ENCODE results near the gene ZMIZ1. TPM values are rescaled to one million over a fixed set of nuclear protein-coding genes. Genes with fewer than 3 reads are reported as not detected.

Gene ZMIZ1
- total RNA-seq, 1 donor from 2014 or later = 6.3 TPM

DNA sequence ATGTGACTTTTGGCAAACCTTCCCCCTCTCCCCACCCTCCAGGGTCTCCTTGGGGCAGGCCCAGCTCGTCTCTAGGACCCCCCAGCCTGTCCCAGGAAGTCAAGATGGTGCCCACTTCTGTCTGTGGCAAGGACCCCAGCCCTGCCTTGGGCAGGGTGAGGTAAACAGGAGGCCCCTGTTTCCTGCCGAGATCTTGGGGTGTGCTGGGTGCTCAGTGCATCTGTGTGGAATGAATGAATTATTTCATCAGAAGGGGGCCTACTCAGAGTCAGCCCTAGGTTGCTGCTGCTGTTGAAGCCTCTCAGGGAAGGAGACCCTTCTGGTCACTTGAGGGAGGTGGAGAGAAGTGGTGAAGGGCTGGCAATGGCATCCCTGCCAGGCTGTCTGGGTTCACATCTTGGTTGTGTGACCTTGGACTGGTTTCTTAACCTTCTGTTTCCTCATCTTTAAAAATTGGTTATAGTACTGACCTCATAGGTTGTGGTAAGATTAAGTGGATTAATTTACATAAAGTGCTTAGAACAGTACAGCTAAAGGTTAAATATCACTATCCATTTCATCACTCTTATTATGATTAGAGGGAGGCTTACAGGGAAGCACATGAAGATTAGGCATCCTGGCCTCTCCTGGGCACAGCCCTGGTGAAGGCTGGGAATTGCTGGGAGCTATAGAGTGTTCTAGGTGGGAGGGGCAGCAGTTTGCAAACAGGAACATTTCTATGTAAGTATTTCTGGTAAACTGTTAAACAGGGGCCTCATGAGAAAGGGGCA lies 67.7 kb downstream of the ZMIZ1 start:
- H3K27me3 ChIP-seq (ENCODE audit: control insufficient read depth, insufficient read depth, low read length) = no peaks in the 10 kb centered on the region
- H3K4me3 ChIP-seq (ENCODE audit: low read depth, low read length) = no peak overlapping the region
- FAIRE-seq (no peak), DNase-seq (ENCODE audit: low read depth) (no peak)
- H3K36me3 ChIP-seq (ENCODE audit: control insufficient read depth, insufficient read depth, low read length) = peaks cover 12% of the 10 kb centered on the region
- TF ChIP-seq, protein P1, sequence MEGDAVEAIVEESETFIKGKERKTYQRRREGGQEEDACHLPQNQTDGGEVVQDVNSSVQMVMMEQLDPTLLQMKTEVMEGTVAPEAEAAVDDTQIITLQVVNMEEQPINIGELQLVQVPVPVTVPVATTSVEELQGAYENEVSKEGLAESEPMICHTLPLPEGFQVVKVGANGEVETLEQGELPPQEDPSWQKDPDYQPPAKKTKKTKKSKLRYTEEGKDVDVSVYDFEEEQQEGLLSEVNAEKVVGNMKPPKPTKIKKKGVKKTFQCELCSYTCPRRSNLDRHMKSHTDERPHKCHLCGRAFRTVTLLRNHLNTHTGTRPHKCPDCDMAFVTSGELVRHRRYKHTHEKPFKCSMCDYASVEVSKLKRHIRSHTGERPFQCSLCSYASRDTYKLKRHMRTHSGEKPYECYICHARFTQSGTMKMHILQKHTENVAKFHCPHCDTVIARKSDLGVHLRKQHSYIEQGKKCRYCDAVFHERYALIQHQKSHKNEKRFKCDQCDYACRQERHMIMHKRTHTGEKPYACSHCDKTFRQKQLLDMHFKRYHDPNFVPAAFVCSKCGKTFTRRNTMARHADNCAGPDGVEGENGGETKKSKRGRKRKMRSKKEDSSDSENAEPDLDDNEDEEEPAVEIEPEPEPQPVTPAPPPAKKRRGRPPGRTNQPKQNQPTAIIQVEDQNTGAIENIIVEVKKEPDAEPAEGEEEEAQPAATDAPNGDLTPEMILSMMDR (IDR thresholded peaks at IDR 0.05; ENCODE audit: insufficient read depth, low read length, severe bottlenecking) = no peak

DNA sequence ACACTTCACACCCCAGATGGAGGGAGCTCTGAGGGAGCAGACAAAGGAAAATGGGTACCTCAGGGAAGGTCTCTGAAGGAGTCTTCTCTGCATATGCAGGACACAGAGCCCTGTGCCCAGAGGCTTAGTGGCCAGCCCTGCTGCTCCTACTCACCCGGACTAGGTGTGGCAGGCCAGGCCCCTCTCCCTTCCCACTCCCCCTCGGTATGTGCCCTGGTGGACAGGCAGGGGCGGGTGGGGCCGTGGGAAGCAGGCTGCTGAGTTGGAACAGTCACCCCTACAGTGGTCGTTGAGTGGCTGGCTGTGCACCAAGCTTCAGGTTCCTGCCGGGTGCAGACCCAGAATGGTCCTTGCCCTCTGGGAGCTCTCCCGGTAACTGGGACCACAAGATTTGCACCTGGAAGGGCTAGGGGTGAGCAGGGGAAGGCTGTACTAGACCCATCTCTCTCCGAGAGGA lies 68.6 kb downstream of the ZMIZ1 start:
- no peak for DNase-seq (ENCODE audit: low read depth)
- peaks cover 13% of the 10 kb centered on the region for H3K36me3 ChIP-seq (ENCODE audit: control insufficient read depth, insufficient read depth, low read length)
- FAIRE-seq = no peak
- TF ChIP-seq, protein P1 (IDR thresholded peaks at IDR 0.05; ENCODE audit: insufficient read depth, low read length, severe bottlenecking) = no peak
- no peaks in the 10 kb centered on the region for H3K27me3 ChIP-seq (ENCODE audit: control insufficient read depth, insufficient read depth, low read length)
- no peak overlapping the region for H3K4me3 ChIP-seq (ENCODE audit: low read depth, low read length)

DNA sequence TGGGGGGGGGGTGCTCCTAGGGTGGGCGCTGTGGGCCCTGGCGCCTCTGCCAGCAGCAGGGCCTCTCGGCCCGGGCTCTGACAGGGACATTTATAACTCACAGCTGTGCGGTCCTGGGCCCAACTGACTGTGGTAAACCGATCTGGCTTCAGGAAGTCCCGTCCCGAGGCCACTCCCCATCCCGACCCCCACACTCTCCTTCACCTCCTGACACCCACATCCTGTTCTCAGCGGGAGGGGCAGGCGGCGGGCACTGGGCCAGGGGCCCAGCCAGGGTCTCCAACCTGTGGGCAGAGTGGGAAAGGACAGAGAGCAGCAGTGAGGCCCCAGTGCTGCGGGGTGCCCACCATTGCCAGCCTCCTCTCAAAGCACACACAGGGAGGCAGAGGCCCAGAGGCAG lies 69.1 kb downstream of the ZMIZ1 start:
- Histone ChIP-seq H3K27me3 (ENCODE audit: control insufficient read depth, insufficient read depth, low read length) (no peaks in the 10 kb centered on the region), H3K36me3 (ENCODE audit: control insufficient read depth, insufficient read depth, low read length) (peaks cover 15% of the 10 kb centered on the region), H3K4me3 (ENCODE audit: low read depth, low read length) (no peak overlapping the region)
- FAIRE-seq (no peak), DNase-seq (ENCODE audit: low read depth) (no peak)
- TF ChIP-seq, protein P1 (IDR thresholded peaks at IDR 0.05; ENCODE audit: insufficient read depth, low read length, severe bottlenecking) = no peak

DNA sequence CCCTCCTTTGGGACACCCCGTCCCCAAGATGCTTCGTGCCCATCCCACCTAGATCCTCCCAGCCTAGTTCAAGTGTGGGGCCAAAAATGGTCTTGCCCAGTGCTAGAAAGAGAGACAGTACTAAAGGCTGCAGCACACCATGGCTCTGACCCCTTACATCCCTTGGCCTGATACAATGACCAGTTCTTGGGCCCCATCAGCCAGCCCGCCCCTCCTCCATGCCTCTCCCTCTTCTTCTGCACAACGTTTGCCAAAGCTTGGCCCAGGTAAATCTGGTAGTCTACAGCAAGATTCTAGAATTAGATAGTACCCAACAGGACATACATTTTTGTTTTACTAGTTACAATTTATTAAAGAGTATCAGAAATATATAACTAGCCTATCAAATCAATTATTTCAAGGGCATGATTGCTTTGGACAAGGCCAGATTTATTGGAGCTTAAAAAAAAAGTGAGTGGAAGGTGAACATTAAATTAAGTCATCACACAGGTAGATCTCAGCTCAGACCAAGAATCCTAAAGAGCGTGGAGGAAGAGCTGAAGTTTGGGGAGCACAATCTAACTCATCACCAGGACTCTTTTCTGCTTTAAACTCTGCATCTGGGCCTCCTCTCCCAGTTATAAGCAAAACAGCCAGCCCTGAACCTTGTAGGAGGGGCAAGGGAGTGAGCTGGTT lies 69.8 kb downstream of the ZMIZ1 start:
- DNase-seq (ENCODE audit: low read depth) (no peak), FAIRE-seq (no peak)
- TF ChIP-seq, protein P1 (IDR thresholded peaks at IDR 0.05; ENCODE audit: insufficient read depth, low read length, severe bottlenecking) = no peak
- no peaks in the 10 kb centered on the region for H3K27me3 ChIP-seq (ENCODE audit: control insufficient read depth, insufficient read depth, low read length)
- no peak overlapping the region for H3K4me3 ChIP-seq (ENCODE audit: low read depth, low read length)
- H3K36me3 ChIP-seq (ENCODE audit: control insufficient read depth, insufficient read depth, low read length) = peaks cover 20% of the 10 kb centered on the region

DNA sequence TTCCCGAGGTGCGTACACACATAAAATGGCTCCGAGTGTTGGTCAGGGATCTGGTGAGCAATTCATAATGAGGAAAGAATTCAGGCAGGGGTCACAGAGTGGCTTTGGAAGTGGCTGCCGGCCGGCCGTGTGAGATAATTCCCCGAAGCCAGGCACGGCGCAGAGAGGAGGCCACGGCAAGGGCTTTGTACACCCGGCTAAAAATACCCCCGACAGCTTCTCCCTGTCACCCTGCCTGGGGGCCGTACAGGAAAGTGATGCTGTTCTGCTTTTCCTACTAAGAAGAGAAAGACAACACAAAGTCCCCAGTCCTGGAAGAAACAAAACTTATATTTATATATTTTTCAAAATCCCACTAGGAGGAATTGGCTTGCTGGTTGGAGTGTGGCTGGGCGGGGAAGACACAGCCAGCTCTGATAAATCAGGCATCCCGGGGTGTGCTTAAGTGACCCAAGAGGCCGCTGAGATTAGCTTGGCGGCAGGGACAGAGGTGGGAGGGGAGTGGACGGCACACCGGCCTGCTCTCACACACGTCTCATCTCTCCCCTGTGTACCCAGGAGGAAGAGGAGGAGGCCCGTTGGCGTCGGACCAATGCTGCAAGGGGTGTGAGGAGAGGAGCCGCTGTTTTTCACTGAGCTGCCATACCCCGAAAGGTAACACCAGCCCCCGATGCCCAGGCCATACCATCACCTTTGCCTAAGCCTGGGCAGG lies 70.5 kb downstream of the ZMIZ1 start:
- DNase-seq (ENCODE audit: low read depth) = no peak
- peaks cover 22% of the 10 kb centered on the region for H3K36me3 ChIP-seq (ENCODE audit: control insufficient read depth, insufficient read depth, low read length)
- no peak for FAIRE-seq
- TF ChIP-seq, protein P1 (IDR thresholded peaks at IDR 0.05; ENCODE audit: insufficient read depth, low read length, severe bottlenecking) = no peak
- no peak overlapping the region for H3K4me3 ChIP-seq (ENCODE audit: low read depth, low read length)
- no peaks in the 10 kb centered on the region for H3K27me3 ChIP-seq (ENCODE audit: control insufficient read depth, insufficient read depth, low read length)

Measured in bronchial epithelial cell (primary cell).